HS-5 (cell line): Measurements from ENCODE around the gene ANKRD26.

Source experiments
- DNase-seq: peaks from one replicate; pipeline ENCODE4 v3.0.0-alpha.2; 2012; ENCODE audit warnings: low read depth

ANKRD26 gene

GRCh38 chr10:27020243-27020642 lies 80.1 kb downstream of the ANKRD26 start:
- DNase-seq, result no peak

DNA sequence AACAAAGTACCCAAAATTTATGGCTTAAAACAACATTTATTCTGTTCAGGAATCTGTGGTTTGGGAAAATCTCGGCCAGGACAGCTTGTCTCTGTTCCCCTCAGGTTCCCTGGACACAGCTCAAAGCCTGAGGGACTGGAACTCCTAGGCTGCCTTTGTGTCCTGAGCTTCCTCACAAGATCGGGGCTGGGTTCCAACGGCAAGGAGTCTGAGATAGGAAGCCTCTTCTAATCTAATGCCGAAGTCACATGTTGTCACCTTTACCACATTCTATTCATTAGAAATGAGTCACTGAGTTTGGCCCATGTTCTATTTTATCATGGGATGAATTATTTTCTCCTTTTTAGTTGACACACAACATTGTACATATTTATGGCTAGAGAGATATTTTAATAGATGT lies 80.5 kb downstream of the ANKRD26 start:
- no peak for DNase-seq

GRCh38 chr10:26997610-26998009 lies 102.7 kb downstream of the ANKRD26 start:
- no peak for DNase-seq

- peak; percentile 3 for DNase-seq
These were observed 105.6 kb downstream of the ANKRD26 start for GRCh38 chr10:26994743-26995142.

DNA sequence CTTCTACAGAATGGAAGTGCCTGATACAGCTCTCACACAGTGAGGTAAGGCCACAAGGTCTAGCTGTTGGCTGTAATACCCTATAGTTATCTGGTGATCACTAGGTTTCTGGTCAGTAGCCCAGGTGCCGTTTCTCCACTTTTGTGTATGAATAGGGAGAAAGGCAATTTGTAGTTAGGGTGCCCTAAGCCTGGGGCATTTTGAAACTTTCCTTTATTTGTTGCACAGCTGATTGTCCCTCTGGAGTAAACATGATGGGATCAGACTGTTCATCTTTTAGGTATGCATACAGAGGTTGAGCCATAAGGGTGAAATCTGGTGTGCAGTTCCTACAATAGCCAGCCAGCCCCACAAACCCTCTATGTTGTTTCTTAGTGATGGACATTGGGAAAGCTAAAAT lies 112.4 kb downstream of the ANKRD26 start:
- no peak for DNase-seq

- no peak for DNase-seq
These were observed 117.1 kb downstream of the ANKRD26 start for GRCh38 chr10:26983156-26983555.

GRCh38 chr10:26982058-26982457 lies 118.2 kb downstream of the ANKRD26 start:
- DNase-seq, result no peak

DNA sequence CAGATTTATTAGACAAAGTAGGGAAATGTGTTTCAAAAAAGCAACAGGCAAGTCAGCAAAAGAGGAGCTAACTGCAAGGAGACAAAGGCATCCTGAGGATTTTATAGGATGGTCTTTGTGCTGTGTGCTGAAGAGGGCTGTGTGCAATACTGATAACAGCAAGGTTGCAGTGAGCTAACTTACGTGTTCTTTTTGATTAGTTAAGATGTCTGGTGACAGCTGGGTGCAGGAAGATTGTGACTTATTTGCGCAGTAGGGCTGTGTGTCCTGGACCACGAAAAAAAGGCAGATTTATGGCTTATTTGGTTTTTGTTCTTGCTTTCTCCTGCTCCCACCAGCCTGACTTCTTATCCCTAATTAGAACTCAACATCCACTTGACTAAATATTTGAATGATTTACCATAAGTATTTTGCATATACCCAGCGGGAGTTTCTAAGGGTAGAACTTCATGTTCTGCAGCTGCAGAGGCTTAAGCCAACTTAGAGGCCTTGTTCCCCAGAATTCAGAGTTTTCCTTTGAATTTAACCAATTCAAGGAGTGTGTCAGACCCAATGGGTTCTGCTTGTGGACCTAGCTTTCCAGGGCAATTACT lies 119.0 kb downstream of the ANKRD26 start:
- no peak for DNase-seq

DNA sequence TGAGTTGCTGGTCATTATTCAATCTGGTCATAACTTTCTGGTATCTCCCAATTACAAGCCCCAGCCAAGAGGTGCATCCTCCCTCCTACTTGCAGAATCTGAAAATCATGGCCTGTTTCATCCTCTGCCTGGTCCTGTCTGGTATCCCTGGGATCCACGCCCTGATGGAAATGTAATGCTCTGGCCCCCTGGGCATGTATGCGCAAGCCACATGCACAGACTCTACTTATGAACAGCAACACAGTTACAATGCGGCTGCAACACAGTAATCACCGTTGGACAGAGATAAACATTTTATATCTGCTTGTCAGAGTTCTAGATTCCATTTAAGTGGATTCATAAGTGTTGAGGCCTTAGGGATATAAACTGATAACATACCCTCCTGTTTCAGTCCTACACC lies 121.8 kb downstream of the ANKRD26 start:
- DNase-seq, result no peak

DNA sequence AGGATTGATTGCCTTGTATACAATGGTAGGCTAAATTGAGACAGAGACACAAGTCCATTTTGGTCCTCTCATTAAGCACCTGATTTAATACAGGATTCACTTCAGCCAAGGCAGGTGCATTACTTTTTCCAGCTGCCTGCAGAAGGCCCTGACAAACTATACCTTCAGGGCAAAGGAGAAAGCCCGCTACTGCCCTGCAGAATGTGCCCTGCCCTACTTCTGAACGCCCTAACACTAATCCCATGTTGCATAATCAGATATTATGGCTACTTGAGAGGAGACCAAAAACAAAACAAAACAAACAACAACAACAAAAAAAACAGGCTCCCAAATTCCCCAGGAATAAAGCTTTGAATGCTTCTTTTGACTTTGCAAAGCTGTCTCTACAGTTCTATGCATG lies 122.7 kb downstream of the ANKRD26 start:
- no peak for DNase-seq

DNA sequence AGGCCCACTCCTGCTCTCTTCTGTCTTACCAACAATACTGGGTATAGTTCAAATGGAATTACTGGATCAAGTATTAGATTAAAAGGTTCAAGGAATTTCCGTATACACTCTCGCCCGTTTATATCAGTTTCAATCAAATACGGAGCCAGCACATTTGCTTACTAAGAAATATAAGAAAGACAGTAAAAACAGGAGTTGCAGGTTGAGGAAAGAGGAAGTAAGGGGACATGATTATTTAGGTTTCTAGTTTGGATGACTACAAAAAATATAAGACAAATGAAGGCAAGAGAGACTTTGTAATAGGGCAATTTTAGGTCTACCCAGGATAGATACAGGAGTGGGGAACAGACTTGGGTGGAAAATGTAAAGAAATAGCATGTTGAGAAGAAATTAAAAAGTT lies 129.6 kb downstream of the ANKRD26 start:
- DNase-seq, result no peak

GRCh38 chr10:26969145-26969926 lies 131.0 kb downstream of the ANKRD26 start:
- DNase-seq, result no peak

- DNase-seq, result no peak
These were observed 137.5 kb downstream of the ANKRD26 start for GRCh38 chr10:26962835-26963234.

GRCh38 chr10:26960308-26960707 lies 140.0 kb downstream of the ANKRD26 start:
- DNase-seq, result no peak

GRCh38 chr10:26959841-26960240 lies 140.5 kb downstream of the ANKRD26 start:
- no peak for DNase-seq
